Activated CD4-positive, alpha-beta T cell treated with anti-CD3 and anti-CD28 coated beads, Interleukin-2, Interleukin-4, amounts not matched to agents 100 ng/mL and 50 ng/mL, durations not matched to agents 16 hours and 8 hours (primary cell): Measurements from ENCODE around the gene RRP1.
"Not testable (repeated sequence)": the region's sequence is repeated elsewhere in the genome, so short reads cannot be mapped to it uniquely, and the experiment has no call there.

Source experiments
- DNase-seq: peaks from one replicate; pipeline ENCODE4 v3.0.0-alpha.2; 2020; ENCODE audit warnings: low spot score

The RRP1 gene

GRCh38 chr21:43816611-43817071, 27.3 kb downstream of the RRP1 start:
- no peak for DNase-seq

DNA sequence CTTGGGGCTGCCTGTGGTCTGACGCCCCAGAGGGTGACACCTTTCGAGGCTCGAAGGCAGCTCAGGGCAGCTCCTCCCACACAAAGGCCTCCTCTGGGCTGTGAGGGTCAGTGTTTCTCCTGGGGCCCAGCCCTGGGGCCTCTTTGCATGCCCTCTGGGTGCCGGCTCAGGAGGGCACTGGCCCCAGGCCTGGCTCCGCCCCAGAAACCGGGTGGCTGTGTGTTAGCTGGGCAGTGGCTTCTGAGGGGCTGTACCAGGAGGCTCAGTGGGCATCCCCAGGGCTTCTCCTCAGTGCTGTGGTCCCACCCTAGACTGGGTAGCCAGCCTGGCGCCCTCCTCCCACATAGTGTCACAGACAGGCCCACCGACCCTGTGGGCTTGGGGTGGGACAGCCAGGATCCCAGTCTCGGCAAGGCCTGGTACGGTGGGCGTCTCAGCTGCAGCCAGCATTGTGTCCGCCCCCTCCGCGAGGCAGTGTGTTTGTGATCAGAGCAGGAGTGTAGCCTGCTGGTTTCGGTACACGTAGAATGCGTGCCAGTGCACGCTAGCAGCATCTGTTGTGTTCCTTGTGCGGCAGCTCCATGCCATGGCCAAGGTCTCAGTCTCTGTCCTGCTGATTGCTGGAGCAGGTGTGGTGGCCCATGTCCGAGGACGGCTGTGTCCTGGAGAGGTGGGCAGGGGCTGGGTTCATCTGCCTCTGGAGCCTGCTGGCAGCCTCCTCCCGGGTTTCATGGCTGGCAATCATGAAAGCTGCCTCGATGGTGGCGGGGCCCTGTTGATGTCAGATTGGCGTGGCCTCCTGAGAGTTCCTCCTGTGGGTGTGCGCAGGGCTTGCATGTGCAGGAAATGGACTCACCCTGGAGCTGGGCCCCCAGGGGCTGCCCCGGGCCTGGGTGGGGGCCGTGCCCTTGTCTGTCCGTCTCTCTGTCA, 28.0 kb downstream of the RRP1 start:
- no peak for DNase-seq

- no peak for DNase-seq
Measured at GRCh38 chr21:43818685-43819084, 29.3 kb downstream of the RRP1 start.

GRCh38 chr21:43819511-43820405, 30.4 kb downstream of the RRP1 start:
- DNase-seq, result no peak

DNA sequence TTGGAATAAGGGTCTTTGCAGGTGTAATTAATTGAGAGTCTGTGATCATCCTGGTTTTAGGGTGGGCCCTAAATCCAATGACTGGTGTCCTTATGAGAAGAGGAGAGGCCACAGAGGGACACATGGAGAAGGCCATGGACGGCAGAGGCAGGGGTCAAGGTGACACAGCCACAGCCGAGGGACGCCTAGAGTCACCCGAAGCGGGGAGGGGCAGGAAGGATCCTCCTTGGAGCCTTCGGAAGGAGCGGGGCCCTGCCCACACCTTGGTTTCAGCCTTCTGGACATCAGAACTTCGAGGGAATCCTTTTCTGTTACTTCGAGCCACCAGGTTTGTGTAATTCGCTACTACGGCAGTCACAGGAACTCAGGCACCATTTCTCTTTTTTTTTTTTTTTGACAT, 31.1 kb downstream of the RRP1 start:
- no peak for DNase-seq

- not testable (repeated sequence) for DNase-seq
Measured at GRCh38 chr21:43822166-43822565, 32.8 kb downstream of the RRP1 start.

GRCh38 chr21:43822741-43823140, 33.4 kb downstream of the RRP1 start:
- DNase-seq, result not testable (repeated sequence)

DNA sequence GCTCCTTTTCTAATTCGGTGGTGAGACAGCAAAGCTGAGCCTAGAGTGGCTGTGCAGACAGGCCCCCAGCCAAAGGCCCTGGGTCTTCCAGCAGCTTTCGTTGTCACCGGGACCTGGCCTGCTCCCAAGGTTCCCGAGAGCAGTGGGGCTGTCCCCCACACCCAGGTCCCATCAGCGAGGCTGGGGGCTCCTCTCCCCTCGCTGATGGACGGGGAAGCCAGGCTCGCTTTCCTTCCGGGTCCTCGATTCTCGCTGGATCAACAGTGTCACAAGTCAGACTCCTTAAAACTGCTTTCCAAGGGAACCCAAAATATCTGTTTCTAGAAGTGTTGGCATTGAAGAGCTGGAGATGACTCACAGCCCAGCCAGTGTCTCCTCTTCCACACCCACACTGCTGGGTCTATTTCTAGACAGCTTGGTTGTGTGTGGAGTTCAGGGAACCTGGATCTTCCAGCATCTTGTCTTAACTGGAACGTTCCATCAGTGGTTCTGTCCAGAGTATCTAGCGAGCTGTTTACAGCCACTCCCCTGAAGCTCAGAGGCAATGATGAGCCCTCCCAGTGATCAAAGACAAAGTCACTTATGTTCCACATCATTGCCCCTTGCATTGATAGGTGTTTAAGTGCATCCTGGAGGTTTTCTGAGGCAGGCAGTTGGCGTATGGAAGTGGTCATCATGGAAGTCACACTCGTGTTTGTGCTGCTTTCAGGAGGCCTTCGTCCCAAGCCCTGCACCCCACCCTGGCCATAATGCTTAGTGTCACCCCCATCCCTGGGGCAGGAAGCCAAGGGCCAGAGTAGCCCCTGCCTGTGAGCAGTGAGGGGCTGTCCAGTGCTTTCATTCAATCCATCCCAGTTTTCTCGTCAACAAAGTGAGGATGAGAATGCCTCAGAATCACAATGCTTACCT, 35.2 kb downstream of the RRP1 start:
- no peak for DNase-seq

- DNase-seq, result no peak
Measured at GRCh38 chr21:43825242-43825935, 36.0 kb downstream of the RRP1 start.

DNA sequence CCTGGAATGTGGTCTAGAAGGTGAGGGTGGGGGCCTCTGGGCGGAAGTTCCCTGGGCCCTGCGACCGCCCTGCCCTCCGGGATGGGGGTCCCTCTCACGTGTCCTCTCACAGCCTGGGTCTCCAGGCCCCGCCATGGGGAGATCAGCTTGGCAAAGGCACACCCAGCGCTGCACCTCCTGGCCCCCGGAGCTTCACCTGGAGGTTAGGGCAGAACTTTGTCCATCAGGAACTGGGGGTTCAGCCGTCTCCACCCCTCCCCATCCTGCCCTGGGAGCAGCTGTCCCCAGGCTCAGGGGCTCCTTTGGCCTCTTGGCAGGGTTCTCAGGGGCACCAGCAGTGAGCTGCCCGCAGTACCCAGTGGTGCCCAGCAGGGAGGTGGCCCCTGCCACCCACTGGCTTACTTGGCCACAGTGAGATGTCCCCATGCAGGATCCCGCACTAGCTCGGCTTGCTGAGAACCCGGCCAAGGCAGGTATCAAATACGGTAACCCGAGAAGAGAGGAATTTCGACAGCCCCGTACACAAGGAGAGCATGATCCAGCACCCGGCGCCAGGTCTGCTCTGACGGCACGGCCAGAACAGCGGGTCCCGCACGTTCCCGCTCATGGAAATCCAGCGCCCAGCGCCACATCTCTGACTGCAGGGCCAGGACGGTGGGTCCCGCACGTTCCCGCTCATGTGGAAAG, 36.7 kb downstream of the RRP1 start:
- no peak for DNase-seq

- no peak for DNase-seq
Measured at GRCh38 chr21:43826623-43826974, 37.2 kb downstream of the RRP1 start.

- no peak for DNase-seq
Measured at GRCh38 chr21:43827015-43827611, 37.7 kb downstream of the RRP1 start.

- no peak for DNase-seq
Measured at GRCh38 chr21:43829161-43829560, 39.8 kb downstream of the RRP1 start.

- DNase-seq, result no peak
Measured at GRCh38 chr21:43829575-43830119, 40.3 kb downstream of the RRP1 start.

DNA sequence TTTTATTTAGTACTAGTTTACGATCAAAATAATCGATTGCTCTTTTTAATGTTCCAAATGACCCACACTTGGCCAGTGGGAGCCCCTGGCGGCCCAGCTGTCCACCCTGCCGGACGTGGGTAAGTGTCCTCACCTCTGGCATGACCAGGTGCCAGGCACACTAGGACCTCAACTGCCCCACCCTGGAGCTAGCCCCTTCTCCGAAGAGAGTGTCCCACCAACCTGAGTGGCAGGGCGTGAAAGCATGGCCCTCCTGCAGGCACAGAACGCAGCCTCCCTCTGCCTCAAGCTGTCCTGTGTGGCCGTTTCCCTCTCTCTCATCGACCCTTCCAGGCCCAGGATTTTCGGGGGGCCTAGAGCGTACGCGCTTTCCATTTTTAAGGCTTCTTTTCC, 42.8 kb downstream of the RRP1 start:
- DNase-seq, result no peak

- DNase-seq, result no peak
Measured at GRCh38 chr21:43832648-43833047, 43.3 kb downstream of the RRP1 start.

- DNase-seq, result no peak
Measured at GRCh38 chr21:43834146-43834905, 44.9 kb downstream of the RRP1 start.

DNA sequence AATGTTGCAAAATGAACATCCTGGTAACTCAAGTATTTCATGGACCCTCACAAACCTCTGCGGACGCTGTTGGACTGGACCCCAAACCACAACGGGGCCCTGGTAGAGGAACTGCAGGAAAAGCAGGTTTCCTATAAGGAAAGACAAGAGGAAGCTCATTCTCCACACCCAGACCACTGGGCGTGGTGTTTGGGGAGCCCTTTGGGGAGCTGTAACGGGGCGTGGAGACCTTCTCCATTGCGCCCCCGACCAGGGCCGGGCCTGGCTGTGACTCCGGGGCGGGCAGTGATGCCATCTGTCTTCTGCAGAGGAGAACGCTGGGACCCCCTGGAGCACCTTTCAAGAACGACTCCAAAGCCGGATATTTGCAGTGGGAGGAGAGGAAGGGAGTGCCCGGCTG, 45.7 kb downstream of the RRP1 start:
- DNase-seq, result no peak

GRCh38 chr21:43835861-43836260, 46.5 kb downstream of the RRP1 start:
- no peak for DNase-seq
